GM18499 (cell line): ENCODE results near the gene PMF1.
A peak's percentile ranks its signal among the peaks of the same experiment; 100 is the strongest.
"Not testable (repeated sequence)": the region's sequence is repeated elsewhere in the genome, so short reads cannot be mapped to it uniquely, and the experiment has no call there.

Experiments
- ATAC-seq: cut with Tn5 transposase; IDR thresholded peaks from one replicate; pipeline ENCODE4 v1.9.1; 2021; ENCODE audit warnings: moderate number of reproducible peaks; ENCODE audit not compliant: insufficient read depth, unreplicated experiment

Gene PMF1

DNA sequence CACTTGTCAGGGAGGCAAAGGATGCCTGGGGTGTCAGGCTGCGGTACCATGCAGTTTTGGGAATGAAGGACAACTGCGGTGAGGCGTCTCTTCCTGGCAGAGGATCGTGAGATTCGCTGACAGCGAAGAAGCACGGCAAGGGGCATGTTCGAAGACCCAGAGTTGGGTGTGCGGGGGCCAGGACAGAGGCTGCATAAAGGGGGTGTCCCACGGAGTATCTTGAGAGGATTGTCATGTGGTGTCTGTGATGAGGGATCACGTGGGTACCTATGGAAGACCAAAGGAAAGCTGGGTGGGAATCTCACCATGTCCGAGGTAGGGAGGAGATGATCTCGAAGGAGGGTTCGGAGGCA lies 18.5 kb upstream of the PMF1 start:
- ATAC-seq = no peak

GRCh38 chr1:156195853-156196252 lies 17.0 kb upstream of the PMF1 start:
- no peak for ATAC-seq

- no peak for ATAC-seq
Observed at GRCh38 chr1:156196445-156196844, 16.4 kb upstream of the PMF1 start.

DNA sequence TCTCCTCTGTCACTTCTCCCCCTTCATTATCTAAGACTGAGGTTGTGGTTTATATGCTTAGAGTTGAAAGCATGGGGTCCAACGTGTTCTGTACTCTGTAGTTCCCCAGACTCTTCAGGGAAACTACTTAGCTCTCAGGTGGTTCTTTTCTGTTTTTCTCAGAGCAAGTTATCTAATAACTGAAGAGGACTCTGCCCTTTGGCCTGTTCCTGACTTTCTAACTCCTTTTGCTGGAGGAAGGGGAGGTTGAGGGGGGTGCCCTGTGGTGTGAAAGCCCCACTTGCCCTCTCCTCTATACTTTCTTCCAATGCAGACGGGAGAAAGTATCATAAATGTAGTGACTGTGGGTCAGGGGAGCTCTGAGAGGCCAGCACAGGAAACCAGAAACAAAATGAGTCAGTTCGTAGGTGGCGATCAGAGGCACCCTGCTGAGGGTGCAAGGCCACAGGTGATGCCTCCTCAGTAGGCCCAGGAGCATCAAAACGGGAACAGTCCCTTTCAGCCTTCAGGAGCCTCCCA lies 13.9 kb upstream of the PMF1 start:
- ATAC-seq = no peak

DNA sequence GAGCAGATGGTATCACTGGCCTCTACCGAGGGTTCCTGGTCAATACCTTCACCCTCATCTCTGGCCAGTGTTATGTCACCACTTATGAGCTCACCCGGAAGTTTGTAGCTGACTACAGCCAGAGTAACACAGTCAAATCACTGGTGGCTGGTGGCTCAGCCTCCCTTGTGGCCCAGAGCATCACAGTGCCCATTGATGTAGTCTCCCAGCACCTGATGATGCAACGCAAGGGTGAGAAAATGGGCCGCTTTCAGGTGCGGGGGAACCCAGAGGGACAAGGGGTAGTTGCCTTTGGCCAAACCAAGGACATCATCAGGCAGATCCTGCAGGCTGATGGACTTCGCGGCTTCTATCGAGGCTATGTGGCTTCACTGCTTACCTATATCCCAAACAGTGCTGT lies 12.8 kb upstream of the PMF1 start:
- no peak for ATAC-seq

- no peak for ATAC-seq
Observed at GRCh38 chr1:156203331-156203730, 9.5 kb upstream of the PMF1 start.

- ATAC-seq = no peak
Observed at GRCh38 chr1:156204686-156205085, 8.1 kb upstream of the PMF1 start.

DNA sequence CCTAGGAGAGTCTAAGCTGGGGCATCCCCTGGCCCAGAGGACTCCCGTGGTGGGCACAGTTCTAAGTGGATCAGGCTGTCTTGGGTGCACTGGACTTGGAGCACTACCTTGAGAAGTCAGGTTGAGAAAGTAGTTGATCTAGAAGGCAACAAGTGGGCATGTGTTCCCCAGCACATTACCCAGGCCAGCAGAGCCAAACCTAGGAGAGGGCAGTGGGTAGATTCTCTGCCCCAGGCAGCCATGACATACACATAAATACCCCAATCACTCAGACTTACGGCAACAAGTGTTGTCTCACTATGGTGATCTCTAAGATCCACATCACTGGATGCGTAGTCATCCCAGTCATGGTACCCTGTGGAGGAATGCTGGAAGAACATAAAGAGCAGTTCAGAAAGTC lies 1.6 kb upstream of the PMF1 start:
- ATAC-seq = no peak

DNA sequence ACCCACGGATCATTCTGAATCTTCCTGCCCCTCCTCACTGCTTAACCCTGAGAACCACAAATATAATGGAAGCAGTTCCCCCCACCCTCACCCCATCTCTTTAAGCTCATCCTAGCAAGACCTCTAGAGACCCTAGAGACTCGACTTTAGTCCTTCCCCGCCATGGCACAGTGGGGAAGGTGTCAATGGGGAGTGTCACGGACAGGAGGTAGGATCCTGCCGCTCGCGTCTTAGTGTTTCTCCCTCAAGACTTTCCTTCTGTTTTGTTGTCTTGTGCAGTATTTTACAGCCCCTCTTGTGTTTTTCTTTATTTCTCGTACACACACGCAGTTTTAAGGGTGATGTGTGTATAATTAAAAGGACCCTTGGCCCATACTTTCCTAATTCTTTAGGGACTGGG lies 677 bp upstream of the PMF1 start:
- ATAC-seq = no peak

DNA sequence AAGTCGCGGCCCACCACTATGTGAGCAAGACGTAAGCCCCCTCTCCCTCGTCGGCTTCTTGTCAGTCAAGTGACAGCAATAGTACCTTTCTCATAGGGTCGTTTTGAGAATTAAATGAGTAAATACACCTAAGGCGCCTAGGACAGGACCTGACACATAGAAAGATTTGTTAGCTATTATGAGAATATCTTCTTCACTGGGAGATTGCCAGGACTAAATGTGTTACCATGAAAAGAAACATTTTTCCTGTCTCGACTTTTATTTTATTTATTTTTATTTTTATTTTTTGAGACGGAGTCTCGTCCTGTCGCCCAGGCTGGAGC lies 798 bp downstream of the PMF1 start:
- ATAC-seq = no peak

- ATAC-seq = no peak
Observed at GRCh38 chr1:156214024-156214748, 1.4 kb downstream of the PMF1 start.

- not testable (repeated sequence) for ATAC-seq
Observed at GRCh38 chr1:156216361-156217086, 3.7 kb downstream of the PMF1 start.

GRCh38 chr1:156217871-156218270 lies 5.1 kb downstream of the PMF1 start:
- no peak for ATAC-seq

DNA sequence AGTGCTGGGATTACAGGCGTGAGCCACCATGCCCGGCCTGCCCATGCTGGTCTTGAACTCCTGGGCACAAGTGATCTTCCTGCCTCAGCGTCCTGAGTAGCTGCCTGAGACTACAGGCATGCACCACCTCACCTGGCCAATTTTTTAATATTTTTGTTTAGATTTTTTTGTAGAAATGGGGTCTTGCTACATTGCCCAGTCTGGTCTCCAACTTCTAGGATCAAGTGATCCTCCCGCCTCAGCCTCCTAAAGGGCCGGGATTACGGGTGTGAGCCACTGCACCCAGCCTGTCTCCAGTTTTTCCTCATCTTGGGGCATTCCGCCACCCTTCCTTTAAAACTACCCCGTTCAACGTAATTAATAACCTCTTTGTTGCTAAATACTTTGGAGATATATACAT lies 7.4 kb downstream of the PMF1 start:
- ATAC-seq = no peak

DNA sequence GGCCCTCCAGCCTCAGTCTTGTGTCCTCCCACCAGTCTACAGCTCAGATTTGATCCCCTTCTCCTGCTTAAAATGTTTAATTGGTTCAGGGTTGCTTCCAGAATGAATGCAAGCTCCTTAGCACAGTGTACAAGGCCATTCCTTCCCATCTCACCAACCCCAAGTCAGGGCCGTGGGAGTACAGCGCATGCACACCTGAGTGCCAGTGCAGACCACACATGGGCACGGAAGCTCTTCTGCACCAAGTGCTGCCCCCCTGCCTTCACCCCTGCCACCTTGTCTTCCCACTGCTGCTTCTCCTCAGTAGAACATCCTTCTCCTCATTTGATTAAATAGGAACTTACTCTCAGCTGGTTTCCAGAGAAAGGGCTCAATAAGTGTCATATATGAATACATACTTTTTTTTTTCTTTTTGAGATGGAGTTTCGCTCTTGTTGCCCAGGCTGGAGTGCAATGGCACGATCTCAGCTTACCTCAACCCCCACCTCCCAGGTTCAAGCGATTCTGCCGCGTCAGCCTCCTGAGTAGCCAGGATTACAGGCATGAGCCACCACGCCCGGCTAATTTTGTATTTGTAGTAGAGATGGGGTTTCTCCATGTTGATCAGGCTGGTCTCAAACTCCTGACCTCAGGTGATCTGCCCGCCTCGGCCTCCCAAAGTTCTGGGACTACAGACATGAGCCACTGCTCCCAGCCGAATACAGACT lies 9.3 kb downstream of the PMF1 start:
- ATAC-seq = no peak

GRCh38 chr1:156225677-156226014 lies 12.8 kb downstream of the PMF1 start:
- no peak for ATAC-seq

GRCh38 chr1:156226116-156226538 lies 13.3 kb downstream of the PMF1 start:
- peak; percentile 52 for ATAC-seq

DNA sequence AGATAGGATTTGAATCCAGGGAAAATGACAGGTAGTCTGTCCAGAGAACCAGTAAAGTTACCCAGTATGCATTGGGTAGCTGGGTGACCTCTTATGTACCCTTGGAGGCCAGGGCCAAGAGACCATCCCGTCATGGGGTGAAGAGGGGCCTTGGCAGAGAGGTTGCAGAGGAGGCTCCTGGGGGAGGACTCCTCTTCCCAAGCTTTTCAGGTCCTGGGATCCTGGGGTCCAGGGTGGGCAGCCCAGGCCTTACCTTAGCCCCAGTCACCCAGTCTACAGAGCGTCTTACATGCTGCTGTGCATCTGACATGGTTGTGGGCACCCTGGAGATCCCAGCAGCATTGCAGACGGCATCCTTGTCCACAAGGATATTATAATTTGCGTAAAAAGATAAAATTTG lies 14.0 kb downstream of the PMF1 start:
- ATAC-seq = no peak

DNA sequence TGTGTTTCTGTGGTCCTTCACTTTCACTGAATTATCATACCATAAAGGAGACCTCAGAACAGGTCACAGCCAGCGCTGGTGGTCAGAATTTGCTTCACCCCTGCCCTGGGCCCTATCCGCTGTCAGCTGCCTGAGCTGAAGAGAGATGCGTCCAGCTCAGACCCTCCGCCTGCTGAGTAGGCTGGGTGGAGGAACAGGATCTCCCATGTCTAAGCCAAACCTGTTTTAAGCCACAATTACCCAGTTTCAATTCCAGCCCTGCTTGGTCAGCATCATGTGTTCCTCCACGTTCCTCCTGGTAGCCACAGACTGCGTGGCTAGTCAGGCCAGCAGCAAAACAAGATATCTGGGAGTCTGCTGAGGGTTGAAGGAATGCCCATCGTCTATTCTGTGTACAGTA lies 15.7 kb downstream of the PMF1 start:
- ATAC-seq = no peak

DNA sequence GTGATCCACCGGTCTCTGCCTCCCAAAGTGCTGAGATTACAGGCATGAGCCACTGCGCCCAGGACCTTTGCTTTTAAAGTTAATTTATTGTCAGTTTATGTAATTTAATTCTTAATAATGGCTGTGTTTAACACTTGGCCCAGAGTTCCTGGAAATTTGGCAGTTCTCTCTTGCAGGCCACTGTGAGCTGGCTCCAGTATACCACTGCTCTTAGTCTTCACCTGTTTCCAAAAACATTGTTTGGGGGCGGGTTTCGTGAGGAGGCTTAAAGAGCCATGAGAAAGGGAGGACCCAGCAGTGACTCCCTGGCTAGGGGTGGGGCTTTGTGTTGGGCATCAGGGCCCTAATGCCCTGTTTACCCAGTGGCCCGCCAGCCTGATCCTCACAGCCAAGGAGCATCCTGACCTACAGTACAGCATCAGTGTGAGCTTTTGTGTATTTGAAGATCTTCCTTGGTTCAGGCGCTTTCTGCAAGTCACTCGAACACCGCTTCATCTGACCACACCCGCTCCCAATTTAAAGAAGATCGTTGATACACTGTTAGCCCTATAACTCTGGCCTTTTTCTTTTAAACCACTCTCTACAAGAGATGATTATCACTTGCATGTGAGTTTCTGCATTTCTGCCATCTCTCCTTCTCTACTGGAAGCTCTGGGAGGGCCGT lies 17.1 kb downstream of the PMF1 start:
- ATAC-seq = no peak

GRCh38 chr1:156230473-156230837 lies 17.6 kb downstream of the PMF1 start:
- no peak for ATAC-seq
